Neural cell (in vitro differentiated cells): ENCODE results near the gene NEDD9.

ENCODE experiments used
- RAD21 ChIP-seq: fragments of 450-650 bp; conservative IDR thresholded peaks from 2 replicates; pipeline ENCODE4 v1.6.1; 2014; ENCODE audit warnings: antibody characterized with exemption, mild to moderate bottlenecking, moderate library complexity
- TF ChIP-seq, protein P1 (sequence below): fragments of 450-650 bp; IDR thresholded peaks from 2 replicates; pipeline ENCODE4 v1.5.1; 2014; ENCODE audit warnings: antibody characterized with exemption, mild to moderate bottlenecking, moderate library complexity; ENCODE audit not compliant: poor library complexity, severe bottlenecking

DNA sequence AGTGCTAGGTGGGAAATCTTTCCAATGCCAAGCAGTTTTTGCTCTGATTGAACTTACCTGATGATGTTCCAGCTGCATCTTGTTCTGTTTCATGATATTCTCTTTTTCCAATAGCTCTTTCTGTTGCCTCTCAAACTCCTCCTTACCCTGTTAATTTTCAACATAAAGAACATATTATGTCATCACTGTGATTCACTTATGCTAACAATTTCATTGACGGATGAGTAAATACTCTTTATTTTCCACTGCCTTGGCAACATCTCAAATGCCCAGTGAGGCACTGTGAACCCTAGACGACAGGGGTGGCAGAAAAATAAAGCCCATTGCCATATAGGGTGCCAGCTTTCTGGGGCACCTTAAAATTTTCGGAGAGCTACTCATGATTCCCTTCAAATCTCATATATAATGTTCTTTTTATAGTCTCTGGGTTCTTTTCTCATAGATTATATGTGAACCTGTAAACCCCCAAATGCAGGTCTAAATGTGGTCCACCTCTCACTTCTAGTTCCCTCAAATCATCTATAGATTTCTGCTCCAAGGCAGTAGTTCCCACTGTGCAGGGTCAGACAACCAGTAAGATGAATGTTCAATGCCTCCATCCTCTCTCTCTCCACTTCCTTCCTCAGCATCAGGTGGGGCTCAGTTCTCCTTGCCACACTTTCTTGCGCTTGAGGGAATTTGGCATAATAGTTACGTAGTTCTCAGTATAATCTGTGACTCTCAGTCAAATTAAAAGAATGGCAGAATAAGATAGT, 44.1 kb downstream of the NEDD9 start:
- no peak for TF ChIP-seq RAD21
- TF ChIP-seq, protein P1, sequence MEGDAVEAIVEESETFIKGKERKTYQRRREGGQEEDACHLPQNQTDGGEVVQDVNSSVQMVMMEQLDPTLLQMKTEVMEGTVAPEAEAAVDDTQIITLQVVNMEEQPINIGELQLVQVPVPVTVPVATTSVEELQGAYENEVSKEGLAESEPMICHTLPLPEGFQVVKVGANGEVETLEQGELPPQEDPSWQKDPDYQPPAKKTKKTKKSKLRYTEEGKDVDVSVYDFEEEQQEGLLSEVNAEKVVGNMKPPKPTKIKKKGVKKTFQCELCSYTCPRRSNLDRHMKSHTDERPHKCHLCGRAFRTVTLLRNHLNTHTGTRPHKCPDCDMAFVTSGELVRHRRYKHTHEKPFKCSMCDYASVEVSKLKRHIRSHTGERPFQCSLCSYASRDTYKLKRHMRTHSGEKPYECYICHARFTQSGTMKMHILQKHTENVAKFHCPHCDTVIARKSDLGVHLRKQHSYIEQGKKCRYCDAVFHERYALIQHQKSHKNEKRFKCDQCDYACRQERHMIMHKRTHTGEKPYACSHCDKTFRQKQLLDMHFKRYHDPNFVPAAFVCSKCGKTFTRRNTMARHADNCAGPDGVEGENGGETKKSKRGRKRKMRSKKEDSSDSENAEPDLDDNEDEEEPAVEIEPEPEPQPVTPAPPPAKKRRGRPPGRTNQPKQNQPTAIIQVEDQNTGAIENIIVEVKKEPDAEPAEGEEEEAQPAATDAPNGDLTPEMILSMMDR, result no peak
